CD4-positive, alpha-beta T cell treated with Interferon alpha-2 for 1 hour (primary cell): ENCODE results near the gene TTC27.
"Not testable (repeated sequence)": the region's sequence is repeated elsewhere in the genome, so short reads cannot be mapped to it uniquely, and the experiment has no call there.

ENCODE experiments used
- DNase-seq, 2 donors: peaks; one replicate each; pipeline ENCODE4 v3.0.0-alpha.2; 2020 to 2022

The TTC27 gene

DNA sequence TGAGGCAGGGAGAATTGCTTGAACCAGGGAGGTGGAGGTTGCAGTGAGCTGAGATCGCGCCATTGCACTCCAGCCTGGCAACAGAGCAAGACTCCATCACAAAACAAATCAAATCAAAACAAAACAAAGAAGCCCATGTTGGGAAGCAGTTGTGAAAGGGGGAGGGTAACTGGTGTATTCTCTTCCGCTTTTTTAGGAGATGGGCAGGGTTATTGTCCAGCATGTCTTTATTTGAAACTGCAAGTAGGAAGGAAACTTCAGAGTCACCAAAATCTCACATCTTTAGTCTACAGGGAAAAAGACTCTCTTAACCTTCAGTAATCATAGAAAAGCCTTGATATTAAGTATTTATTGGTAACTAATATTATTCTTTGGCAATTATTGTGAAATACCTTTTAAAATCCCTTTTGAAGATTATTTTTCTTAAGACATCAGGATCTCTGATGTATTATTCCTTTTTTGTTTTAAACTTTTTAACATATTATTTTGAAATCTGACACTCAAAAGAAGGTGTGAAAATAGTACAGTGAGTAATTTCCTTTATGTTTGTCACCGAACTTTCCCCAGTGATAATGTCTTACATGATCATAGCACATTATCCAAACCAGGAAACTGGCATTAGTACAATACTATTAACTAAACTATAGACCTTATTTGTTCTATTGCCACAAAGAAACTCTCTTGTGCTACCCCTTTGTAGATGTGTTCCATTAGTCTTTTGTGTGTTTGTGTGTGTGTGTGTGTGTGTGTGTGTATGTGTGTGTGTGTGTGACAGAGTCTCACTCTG lies 234.6 kb downstream of the TTC27 start:
- DNase-seq = no peak

DNA sequence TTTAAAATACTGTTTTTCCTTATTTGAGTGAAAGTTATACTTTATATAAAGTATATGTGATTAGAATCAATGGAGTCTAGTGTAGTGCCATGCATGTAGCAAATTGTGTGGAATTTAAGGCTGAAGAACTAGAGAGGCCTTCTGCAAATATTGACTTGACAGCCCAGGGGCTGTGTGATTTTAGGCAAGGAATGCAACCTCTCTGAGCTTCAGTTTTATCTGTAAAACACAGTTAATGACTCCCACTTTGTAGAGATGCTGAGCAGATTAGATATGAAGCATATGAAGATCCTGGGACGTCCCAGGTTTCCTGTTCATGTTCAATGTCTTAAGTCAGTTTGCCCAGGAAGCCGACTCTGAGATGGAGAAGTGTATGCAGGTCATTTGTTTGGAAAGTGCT lies 235.5 kb downstream of the TTC27 start:
- no peak for DNase-seq

DNA sequence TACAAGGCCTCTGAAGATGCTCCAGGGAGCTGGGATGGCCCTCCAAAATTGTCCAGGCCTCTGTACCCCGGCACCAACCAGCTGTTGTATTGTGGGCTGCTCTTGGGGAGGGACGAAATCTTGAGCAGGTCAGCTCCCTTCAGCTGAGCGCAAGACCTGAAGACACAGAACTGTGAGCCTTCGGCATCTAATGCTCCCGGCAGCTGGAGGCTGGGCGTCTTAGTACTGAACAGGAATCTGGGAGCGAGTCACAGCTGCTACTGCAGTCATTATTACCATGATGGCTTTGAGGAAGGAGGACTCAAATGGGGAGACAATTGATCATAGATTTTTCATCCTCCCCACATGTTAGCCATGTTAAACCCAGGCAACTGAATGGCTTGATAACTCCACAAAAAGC lies 236.0 kb downstream of the TTC27 start:
- DNase-seq = no peak

DNA sequence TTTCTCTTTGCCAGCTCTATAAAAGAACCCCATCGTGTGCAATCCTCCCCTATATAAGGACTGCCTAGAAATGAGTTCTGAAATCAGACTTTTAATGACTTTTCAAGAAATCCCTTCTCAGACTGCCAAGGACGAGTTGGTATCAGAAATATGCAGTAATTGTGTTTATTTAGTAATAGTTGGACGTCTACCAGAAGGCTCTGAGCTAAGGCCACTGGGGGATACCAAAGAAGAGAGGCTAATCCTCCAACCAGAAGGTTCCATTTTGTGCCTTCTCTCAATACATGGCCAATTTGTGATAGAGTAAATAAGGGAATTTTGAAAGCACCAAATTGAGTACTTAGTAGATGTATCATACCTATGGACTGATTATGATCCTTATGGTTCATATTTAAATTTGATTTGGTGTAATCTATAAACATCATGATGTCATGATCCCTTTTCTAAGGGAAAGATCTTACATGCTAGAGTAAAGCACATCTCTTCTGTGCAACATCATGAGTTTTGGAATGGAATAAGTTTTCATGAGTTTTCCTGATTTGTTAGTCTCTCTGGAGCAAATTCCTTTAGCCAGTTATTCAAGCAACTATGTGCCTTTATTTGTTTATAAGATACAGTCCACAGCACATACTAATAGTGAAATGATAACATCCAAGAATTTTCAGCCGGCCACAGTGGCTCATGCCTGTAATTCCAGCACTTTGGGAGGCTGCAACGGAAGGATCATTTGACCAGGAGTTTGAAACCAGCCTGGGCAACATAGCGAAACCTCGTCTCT lies 236.7 kb downstream of the TTC27 start:
- no peak for DNase-seq

DNA sequence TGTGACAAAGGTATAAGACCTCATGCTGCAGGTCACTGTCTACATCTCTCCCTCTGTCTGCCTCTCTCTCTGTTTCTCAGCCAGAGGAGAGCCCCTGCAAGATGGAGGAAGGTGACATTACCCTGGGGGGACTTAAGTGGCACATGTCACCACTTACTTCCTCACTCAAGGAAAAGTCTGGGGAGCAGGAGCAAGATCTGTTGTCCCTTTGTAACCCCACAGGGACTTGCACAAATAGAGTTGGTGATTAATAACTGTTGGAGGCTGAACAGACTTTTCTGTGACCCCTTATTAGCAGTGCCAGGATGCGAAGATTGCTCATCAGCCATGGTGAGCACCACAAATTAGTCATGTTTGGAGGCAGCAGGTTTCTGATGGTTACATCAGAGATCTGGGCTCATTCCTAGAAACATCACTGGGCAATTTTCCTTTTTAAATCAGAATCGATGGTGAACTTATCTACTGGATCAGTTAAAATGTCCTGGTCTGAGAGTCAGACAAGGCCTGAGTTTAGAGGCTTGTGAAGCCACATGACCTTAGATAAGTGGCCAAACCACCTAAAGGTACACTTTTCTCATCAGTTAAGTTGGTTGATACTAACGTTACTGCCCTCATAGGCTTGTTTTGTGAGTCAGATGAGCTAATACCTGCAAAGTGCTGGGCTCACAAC lies 237.7 kb downstream of the TTC27 start:
- no peak for DNase-seq

DNA sequence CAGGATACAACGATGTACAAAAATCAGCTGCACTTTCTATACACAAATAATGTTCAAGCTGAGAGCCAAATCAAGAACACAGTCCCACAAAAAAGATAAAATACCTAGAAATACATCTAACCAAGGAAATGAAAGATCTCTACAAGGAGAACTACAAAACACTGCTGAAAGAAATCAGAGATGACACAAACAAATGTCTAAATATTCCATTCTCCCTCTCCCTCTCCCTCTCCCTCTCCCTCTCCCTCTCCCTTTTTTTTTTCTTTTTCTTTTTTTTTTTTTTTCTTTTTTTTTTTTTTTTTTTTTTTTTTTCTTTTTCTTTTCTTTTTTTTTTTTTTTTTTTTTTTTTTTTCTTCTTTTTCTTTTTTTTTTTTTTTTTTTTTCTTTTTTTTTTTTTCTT lies 238.6 kb downstream of the TTC27 start:
- not testable (repeated sequence) for DNase-seq
